HG03439 (cell line): ENCODE results near the gene MRTFA.

Source experiments
- ATAC-seq: cut with Tn5 transposase; IDR thresholded peaks from one replicate; pipeline ENCODE4 v1.9.1; 2021; ENCODE audit warnings: mild to moderate bottlenecking, moderate library complexity; ENCODE audit not compliant: unreplicated experiment

MRTFA gene

DNA sequence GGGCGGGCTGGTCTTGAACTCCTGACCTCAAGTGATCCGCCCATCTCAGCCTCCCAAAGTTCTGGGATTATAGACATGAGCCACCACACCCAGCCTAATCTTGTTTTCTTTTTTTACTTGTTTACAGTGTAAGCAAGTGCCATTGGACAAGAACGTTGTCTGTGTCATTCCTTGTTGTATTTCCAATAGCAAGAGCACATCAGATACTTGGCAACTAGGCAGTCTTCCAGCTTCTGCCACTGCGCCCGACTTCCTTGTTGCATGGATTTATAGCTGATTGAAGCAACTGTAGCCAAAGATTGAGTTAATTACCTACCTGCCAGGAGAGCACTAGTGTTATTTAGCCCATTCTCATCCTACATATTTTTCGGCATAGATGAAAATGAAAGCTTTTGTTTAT is 269.2 kb downstream of the MRTFA start:
- no peak for ATAC-seq

DNA sequence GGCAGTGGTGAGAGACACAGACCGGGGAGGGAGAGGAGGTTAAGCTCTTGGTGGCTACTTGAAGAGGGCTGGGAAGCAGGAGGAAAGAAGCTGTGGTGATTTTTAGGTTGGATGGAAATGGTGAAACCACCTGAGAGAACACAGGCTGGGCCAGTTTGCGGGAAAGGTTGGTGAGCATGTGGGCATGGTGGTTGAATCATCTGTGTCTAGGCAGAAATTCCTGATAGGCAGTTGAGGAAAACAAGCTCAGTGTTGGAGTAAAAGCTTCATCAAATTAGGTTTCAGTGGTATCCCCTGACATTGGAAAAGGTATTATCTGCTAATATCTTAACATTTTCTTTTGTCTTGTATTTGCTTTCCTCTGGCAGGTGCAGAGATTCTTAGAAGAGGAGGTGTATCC is 270.5 kb downstream of the MRTFA start:
- ATAC-seq = no peak

DNA sequence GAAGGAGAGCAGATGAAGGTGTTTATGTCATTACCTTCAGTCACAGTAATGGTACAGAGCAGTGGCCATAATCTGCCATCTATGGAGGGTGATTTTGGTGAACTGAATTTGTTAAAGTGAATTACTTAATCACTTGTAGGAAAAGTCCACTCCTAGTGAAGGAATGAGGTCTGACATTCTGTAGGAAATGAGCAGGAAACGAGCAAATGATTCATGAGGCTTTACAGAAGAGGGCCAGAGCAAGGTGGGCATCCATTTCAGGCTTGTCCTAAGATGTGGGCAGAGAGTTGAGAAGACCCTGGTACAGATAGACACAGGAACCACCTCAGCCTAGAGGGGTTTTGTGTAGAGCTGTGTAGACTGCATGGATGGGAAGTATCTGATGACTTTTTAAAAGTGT is 272.1 kb downstream of the MRTFA start:
- no peak for ATAC-seq

DNA sequence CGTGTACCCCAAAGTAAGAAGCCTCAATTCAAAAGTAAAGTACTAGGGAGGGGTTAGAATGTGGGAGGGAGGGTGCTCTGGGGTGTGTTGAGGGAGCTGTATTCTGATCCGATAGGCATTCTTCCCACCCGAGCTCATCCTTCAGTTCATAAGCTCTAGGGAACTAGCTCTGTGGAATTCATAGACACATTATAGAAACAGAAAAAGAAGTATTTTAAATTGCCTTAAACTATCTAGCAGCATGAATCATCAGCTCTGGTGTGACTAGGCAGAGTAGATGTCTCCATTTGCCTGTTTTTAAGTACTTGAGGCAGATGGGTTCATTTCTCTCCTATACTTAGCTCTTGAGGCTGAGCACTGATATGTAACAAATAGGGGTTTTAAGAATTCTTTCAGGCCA is 273.5 kb downstream of the MRTFA start:
- ATAC-seq = no peak

DNA sequence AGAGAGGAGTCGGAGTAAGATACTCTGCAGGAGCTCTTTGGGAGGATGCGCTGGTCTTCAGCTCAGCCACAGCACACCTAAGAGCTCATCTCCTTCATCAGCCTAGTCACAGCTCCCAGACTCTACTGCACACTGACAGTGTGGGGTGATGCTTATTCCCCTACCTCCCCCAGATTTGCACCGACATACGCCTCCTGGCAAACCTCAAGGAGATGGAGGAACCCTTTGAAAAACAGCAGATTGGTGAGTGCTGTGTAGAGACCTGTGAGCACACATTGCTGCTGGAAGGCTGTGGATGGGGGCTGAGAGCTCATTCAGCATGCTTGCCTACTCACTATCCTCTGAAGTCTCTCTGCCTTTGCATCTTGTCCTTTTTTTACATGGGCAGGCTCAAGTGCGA is 275.4 kb downstream of the MRTFA start:
- no peak for ATAC-seq
